Astrocyte of the hippocampus (primary cell): Measurements from ENCODE around the gene APOBEC3G.

Source experiments
- DNase-seq: peaks from one replicate; pipeline ENCODE4 v3.0.0; 2011; ENCODE audit warnings: low read depth, low spot score

The APOBEC3G gene

DNA sequence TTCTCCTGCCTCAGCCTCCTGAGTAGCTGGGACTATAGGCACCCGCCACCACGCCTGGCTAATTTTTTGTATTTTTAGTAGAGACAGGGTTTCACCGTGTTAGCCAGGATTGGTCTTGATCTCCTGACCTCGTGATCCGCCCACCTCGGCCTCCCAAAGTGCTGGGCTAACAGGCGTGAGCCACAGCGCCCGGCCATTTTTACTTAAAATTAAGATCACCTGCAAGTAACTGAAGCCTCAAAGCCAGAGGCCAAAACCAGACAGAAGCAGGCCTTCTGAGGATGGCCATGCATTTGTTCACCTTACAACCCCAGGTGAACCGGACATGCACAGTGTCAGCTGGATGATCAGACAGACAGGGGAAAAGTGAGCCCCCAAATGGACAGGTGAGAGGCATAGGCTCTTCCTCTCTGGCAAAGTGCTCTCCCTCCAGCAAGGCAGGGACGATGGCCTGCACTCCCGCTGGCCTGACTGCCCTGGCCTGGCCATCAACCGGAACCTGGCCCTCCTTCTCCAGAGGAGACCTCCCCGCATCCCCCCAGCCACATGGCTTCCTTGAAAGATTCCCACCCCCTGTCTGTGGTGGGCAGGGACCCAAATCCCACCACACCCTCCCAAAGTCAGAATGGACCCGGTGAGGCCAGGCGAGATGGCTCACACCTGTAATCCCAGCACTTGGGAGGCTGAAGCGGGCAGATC lies 45.8 kb downstream of the APOBEC3G start:
- DNase-seq: no peak

- no peak for DNase-seq
Measured at GRCh38 chr22:39123751-39124581, 46.9 kb downstream of the APOBEC3G start.

DNA sequence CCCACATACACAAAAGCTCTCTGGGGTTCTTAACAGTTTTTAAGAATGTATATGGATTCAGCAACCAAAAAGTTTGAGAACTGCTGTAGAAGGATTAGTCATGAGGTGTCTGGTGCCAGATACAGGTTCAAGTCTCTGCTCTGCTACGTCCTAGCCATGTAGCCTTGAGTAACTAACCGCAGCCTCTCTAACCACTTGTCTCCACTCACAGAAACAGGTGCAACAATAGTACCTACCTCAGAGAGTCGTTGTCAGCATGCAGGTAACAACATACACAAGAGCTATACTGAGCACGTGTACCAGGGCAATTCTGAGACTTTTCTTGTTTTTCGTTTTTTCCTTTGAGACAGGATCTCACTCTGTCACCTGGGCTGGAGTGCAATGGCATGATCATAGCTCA lies 48.5 kb downstream of the APOBEC3G start:
- DNase-seq: no peak

- no peak for DNase-seq
Measured at GRCh38 chr22:39128508-39128907, 51.4 kb downstream of the APOBEC3G start.

DNA sequence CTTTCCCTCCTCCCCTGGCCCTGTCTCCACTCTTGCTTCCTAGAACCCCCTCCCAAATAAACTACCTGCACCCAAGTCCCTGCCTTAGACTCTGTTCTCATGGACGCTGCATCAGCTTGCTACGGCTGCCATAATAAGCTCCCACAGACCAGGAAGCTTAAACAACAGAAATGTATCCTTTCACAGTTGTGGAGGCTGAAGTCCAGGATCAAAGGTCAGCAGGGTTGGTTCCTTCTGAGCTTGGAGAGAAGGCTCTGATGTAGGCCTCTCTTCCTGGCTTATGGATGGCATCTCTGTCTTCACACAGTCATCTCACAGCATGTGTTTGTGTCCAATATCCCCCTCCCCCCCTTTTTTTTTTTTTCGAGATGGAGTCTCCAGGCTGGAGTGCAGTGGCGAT lies 52.0 kb downstream of the APOBEC3G start:
- DNase-seq: no peak

DNA sequence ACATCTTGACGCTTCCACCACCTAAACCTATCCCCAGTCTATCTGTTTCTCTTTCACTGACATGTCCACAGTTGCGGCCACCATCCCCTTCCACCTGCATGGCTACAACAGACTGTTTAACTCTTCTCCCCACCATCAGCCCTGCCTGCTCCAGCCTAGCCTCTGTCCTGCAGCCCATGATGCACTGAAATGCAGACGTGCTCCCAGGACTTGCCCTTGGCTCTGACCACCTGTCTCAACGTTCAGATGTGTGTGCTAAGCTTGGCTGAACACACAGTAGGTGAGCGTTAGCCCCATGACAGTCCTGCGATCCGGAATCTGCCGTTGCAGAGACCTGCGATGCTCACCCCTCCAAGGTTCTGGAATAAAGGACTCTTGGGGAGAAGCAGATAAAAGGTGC lies 52.7 kb downstream of the APOBEC3G start:
- DNase-seq: no peak

GRCh38 chr22:39130152-39130704 lies 53.2 kb downstream of the APOBEC3G start:
- DNase-seq: no peak

DNA sequence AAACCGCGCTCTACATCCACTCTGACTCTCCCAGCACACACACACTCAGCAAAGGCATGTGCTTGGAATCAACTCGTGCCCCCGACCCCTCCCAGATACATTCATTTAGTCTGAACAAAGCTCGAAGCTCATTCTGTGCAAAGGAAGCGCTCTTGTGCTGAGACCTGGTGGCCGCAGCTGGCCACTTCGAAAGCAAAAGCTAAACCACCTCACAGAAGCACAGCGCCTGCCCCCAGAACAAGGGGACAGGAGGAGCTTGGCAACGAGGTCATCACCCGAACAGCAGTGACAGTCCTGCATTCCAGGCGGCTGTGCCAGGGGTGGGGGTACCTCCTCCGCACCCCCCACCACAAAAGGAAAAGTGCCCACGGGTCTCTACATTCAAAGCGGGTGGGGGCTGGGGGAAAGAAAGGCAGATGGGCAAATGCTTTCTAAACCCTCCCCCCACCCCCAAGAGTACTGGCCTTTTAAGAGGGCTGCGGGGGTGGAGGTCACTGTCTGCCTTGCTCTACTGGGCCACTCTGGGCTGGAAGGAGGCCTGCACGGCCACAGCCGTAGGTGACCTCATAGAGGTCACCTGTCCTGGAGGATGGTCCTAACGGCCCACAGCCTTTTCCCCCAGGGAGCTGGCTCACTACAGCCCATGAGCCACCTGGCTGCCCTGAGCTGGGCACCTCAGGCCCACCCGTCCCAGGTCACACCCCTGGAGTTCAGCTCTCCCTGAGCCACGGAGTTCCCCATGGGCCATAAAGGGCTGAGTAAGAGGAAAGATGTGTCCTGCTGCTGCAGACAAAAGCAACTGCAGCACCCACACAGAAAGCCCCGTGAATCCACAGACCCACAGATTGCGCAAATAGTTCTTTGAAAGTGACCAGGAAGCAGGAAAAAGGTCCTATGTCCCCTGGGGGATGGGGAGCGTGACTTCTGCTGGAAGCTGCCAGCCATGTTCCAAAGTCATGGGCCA lies 54.1 kb downstream of the APOBEC3G start:
- peak; percentile 51 for DNase-seq

DNA sequence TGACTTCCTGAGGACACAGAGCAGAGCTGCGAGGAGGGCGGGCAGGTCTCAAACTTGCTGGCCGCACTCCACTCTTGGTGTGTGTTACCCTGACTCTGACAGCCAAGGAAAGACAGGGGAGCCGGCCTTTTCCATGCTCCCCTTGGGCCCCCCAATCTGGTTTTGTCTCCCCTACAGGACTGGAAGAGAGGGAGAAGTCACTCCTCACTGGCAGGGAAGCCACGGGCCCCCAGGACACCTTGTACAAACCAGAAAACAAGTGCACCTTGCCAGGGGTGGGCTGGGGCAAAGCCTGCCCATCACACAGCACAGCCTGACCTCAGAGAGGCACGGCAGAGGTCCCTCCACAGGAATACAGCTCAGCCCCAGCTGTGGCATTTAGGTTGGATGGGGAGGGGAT lies 55.2 kb downstream of the APOBEC3G start:
- no peak for DNase-seq

- DNase-seq: no peak
Measured at GRCh38 chr22:39132871-39133524, 55.9 kb downstream of the APOBEC3G start.

DNA sequence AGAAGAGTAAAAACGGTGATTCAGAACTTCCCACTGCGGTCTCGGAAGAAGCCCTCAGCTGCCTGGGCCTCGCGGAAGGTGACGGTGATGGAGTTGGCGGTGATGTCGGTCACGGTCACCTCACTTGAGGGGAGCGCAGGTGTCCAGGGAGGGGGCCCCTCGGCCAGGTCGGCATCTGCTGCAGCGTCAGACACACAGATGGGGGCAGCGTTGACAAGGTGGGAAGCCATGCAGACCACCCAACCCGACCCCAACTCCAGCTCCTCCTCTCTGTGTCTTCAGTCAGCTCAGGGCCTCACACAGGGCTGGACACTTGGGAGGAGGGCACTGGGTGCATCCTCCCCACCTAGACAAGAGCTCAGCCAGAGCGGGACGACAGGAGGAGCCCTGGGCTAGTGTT lies 56.8 kb downstream of the APOBEC3G start:
- no peak for DNase-seq

GRCh38 chr22:39134366-39135091 lies 57.5 kb downstream of the APOBEC3G start:
- no peak for DNase-seq

DNA sequence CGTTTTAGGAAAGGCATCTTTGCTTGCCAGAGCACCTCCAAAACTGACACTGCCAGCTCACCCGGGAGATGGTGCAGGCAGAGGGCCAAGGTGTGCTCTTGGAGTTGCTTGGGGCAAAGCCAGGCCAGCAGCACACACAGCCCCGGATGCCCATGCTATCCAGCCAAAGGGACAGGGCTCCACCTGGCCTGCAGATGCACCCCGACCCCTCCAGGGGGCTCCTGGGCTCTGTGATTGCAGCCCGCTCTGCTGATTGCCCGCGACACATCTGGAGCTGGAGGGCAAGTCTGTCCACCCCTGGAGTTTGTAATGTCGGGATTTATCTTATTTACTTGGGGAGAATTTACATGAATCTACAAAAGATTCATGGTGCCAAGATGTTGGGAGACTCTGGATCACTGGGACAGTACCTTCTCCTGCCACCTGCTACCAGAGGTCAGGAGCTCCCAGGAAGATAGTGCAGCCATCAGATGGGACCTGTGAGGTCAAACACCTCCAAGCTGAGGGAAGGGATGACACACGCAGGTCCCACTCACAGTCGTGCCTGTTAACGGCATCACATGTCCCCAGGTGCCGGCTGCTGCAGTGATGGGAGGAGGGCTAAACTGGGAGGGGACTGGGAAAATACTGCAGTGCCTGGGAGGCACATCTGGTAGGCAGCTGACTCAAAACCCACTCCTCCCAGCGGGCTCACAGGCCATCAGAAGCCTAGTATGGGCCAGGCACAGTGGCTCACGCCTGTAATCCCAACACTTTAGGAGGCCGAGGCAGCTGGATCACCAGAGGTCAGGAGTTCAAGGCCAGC lies 58.2 kb downstream of the APOBEC3G start:
- DNase-seq: peak; percentile 62

DNA sequence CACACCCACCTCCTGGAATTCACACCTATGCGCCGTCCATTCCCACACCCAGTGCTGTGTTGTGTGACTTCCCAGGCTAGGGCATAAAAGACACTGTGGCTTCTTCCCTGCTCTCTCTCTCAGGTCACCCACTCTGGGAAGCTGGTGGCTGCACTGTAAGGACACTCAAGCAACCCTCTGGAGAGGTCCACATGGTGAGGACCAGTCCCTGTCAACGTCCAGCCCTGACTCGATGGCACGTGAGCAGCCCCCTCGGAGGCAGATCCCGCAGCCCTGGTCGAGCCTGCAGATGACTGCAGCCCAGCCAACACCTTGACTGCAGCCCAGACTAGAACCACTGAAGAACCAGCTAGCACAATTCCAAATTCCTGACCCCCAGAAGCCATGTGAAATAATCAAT lies 59.2 kb downstream of the APOBEC3G start:
- no peak for DNase-seq
